GM18868 (cell line): ENCODE data around the gene ZNF286A.
A peak's percentile ranks its signal among the peaks of the same experiment; 100 is the strongest.
"Not testable (repeated sequence)": the region's sequence is repeated elsewhere in the genome, so short reads cannot be mapped to it uniquely, and the experiment has no call there.

Experiments
- ATAC-seq: cut with Tn5 transposase; IDR thresholded peaks from one replicate; pipeline ENCODE4 v1.9.1; 2021; ENCODE audit warnings: mild to moderate bottlenecking, moderate library complexity; ENCODE audit not compliant: unreplicated experiment

Gene ZNF286A

DNA sequence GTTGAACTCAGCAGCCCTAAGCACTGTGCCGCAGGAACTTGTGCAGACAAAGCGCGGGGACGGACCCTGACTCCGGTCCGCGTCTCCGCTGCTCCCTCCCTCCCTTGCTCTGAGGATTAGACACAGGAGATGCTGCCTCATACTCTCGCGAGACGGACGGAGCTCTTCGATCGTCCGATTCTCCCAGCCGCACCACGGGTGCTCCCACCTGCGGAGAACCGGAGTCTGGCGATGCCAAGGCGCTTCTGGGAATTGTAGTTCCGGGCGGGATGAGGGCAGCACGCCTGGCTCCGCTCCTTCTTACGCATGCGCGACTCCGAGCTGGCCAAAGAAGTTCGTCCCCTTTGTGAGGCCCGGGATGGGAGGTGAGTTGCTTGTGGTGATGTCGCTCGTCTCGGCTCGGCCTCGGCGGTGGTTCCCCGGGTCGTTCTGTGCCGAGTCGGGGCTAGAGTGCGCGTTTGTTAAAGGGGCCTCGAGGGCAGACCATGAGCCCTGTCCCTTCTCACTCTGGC lies at the start of gene ZNF286A:
TSS of gene ZNF286A (plus strand) at position 340 of the 512 bp plus-strand sequence. CDS start 578 bp downstream, outside the sequence.
- ATAC-seq = peak; percentile 96

DNA sequence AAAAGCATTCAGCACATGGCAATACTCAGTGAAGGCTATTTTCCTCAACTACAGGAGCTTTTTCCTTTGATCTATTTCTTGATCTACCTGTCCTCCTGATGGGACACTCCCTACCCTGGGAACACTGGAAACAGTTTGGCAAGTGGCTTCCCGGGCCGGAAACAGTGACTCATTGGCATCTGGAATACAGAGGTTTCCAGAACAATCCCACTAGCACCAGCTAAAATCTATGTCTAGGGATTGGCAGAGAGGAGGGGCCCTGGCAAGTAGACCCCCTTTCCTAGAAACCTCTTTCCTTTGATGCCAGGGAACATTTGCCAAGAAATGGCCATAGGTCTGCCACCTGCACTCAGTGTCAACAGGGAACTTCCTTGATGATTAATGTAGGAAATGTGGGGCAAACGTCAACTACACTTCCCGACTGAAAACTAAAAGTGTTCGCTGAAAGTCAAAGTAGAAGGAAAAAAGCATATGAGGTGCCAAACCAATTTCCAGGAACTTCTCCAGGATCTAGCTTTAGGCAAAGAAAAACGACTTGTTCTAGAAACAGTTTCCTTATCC lies 49.6 kb upstream of the ZNF286A start:
- no peak for ATAC-seq

DNA sequence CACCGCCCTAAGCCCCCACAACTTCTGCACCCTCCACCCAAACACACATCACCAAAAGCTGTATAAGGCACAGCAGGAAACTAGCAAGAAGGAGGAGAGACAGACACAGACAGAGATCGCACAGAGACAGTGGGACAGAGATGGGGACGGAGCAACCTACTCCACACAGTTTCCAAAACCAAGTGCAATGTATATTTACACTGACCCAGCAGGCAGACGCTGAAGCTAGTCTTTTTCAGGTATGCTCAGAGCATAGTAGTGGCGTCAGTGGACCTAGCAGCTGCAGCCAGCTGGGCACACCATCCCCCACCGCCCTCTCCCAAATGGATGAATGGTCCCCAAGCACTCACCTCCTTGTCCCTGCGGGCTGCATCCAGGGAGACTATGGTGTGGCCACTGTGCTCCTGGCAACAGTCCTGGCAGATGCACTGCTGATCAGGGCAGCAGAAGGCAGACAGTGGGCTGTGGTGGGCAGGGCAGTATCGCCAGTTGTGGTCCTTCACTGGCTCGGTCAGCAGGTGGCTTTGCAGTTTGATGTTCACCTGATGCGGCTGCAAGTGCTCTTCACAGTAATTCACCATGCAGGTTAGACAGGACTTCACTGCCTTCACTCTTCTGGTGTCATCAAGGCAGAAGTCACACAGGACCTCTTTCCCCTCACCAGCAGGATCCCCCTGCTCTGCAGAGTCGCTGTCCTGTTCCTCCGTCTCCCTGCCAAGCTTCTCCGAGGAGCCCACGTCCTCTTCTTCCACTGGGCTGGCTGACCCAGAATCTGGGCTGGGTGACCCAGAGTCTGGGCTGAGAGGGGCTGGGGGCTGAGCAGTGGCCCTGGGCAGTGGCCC lies 48.6 kb upstream of the ZNF286A start:
- no peak for ATAC-seq

DNA sequence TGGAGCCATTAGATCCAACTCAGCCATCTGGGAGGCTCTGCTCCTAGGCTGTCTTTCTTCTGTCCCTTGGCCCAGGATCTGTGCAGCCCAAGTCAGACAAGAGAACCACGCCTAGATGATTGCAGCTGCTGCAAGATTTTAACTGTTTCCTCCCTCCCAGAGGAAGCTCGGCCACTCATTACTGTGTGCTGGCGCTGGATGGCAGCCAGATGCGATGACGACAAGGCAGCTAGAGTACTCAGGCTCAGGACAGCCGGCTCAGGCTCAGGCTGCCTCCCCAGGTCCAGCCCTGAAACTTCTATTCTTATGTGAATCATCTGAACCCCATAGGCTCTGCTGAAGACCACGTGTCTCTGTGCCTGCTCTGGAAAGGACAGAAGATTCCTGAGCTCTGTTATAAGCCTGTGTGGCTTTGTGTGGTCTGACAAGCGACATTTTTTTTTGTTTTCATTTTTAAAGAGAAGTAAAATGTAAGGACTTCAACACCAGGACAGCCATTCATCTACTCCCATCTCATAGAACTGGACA lies 47.9 kb upstream of the ZNF286A start:
- peak; percentile 80 for ATAC-seq

DNA sequence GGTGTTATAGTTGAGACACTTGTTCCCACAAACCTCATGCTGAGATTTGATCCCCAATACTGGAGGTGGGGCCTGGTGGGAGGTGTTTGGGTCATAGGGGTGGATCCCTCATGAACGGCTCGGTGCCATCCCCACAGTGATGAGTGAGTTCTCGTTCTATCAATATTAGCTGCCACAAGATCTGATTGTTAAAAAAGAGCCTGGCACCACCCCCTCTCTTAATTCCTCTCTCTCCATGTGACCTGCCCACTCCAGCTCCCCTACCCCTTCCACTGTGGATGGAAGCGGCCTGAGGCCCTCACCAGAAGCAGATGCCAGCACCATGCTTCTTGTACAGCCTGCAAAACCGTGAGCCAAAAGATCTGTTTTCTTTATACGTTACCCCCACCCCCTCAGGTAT lies 46.6 kb upstream of the ZNF286A start:
- ATAC-seq = no peak

DNA sequence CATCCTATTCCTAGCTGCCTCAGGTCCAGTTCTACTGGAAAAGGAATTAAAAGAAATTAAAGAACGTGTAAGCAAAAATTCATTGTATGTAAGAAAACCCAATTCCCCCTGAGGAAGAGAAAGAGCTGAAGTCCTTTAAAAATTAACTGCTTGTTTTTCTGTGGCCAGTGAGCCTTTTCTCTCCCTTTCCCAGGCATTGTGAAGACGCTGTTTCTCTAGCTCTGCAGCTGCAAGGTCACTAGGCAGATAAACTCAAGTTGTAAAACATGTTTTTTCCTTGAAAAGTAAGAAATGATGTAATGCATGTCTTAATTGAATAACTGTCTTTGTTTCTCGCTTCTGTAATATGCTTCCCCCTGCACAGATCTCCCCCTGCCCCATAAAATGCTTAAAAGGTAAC lies 45.2 kb upstream of the ZNF286A start:
- ATAC-seq = not testable (repeated sequence)

DNA sequence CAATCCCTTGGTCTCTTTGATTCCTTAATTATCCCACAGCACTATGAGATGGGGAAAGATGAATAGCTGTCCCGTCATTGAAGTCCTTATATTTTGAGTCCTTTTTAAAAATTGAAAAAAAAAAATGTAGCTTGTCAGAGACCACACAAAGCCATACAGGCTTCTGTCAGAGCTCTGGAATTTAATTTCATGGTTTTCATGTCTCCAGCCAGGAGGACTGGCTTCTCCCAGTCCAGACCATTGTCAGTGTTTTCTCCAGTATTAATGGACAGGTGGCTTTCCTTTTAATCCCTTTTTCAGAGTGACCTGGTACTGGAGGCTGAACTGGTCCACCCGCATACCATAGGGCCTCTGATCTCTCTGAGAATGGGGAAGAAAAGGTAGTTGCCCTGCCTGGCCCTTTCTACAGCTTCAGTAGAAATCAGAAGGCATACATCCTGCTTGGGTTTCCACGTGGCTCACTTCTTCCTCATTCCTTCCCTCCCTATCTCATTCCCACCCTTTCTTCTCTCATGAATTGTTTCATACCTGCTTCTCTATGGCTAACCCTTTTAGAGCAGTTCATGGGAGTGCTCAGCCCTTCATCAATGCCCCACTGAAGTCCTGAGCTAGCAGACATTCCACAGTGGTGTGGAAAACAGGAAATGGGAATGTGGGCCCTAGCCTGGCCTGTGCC lies 44.5 kb upstream of the ZNF286A start:
- no peak for ATAC-seq

DNA sequence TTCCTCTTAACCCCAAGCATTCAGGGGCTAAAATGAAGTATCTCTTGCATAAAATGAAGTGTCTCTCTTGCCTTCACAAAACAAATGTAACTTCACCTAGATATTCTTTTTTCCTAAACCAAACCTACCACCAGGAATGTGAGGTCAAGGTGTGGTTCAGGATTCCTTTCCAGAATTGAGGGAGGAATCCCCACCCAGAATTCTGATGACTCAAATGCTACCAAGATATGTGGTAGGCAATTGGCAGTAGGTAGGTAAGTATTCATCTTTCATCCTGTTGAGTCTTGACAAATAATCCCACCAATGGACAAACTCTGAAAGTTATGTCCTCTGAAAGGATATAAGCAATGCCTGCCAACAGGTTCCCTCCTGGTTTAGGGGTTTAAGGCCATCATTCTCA lies 41.7 kb upstream of the ZNF286A start:
- ATAC-seq = no peak

DNA sequence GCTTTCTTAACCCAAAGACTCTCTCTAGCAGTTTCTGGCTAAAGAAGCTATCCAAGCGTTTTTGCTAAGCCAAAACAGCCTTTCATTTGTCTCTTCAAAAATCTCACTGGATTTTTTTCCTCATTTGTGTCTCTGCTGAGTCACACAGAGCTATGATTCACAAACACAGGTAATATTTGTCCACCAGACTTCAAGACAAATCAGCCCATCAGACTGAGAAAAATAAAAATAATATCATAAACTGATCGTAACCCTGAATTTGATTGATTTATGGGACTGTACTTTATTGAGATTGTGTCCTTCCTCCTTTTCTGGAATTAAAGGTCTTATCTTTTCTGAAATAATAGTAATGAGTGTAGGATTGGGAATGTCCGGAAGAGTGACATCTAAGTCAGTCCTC lies 41.3 kb upstream of the ZNF286A start:
- ATAC-seq = no peak

DNA sequence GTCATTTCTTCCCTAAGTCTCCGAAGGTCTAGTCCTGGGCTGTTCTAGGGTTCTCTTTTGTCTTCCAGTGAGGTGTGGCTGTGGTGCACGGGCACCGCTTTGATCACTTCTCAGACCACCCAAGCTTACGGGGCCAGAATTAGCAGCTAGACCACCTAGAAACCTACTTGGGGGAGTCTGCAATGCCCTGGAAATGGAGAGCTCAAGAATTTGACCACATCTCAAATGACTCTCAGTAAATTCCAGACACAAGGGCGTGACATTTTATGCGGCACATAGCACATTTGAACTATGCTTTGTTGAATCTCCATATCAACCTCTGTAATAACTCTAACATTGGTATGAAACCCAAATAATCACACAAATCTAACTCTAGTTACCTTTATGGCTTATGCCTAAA lies 40.3 kb upstream of the ZNF286A start:
- ATAC-seq = no peak

DNA sequence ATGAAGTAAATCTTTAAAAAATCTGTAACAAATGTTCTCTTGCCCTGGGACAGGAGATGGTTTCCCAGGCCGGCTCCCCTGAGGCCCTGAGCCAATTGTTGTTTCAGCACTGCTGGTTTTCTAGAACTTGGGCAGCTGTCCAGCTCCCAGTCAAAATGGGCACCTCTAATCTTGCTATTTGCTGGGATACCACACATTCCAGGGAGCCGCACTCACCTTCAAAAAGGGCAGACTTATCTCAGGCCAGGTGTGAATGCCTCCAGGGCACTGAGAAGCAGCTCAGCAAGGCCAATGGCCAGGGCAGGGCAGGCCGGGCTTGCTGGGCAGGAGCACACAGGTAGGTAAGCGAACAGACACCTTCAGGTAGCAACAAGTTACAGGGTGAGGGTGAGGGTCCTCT lies 39.9 kb upstream of the ZNF286A start:
- ATAC-seq = no peak

DNA sequence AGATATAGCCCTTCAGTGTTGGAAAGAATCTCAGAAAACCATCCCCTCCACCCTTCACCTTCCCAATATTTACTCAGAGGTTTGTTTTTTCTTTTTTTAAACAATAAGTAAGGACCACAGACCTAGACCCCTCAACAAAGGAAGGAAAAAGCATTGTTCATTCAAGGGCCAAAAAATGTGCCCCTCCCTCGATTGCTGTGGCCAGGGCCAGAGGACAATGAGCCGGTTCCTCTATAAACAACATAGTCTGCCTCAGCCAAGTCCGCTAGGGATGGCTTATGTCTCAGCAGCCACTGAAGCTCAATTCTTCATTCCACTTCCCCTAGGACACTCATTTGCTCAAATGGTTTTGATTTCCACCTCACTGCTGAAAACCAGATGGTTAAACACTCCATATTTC lies 39.5 kb upstream of the ZNF286A start:
- no peak for ATAC-seq

DNA sequence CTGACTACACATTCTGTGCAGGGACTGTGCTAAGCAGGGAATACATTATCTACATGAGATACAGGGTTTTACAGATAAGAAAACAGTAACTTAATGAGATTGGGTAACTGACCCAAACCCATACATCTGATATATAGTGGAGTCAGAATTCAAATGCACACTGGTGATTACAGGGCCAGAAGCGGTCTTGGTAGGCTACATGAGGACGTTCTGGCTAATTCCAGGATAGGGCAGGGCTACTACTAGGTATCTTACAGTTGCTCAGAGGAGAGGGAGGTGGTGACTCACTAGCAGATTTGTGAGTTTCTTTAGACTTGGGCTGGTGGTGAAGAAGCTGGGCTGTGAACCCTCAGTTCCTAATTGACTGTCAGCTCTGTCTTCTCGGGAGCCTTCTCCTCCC lies 36.9 kb upstream of the ZNF286A start:
- no peak for ATAC-seq

DNA sequence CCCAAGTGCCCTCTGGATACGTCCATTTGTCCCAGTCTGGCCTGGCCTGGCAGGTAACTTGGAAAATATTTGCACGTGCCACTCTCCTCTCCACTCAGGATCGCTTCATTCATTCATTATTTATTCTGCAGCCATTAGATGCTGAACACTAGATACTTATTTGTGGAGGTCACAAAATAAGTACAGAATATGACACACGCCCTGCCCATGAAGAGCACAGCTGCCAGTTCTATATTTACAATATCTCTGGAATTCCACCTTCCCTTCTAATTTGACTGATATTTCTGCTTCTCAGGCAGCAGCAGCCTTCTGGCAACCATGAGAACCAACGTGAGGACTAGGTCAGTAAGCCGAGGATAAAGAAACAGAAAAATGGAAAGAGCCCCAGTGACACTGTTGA lies 36.4 kb upstream of the ZNF286A start:
- no peak for ATAC-seq

DNA sequence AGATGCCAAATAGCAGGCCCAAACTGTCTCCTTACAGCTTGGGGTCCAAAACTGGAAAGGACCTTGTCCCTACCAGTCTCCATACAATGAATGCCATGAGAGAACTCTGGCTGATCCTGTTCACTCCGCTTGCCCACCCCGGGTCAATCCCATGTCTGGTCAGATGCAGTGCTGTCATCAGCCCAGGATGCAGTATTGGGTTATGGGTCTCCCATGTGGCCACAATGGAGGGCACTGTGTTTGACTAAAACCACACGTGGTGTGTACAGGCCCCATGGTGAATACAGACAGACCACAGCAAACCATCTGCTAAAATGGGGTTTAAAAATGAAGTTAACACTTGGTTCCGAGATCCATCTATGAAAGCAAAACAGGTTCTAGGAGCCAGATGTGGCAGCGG lies 35.9 kb upstream of the ZNF286A start:
- ATAC-seq = no peak

DNA sequence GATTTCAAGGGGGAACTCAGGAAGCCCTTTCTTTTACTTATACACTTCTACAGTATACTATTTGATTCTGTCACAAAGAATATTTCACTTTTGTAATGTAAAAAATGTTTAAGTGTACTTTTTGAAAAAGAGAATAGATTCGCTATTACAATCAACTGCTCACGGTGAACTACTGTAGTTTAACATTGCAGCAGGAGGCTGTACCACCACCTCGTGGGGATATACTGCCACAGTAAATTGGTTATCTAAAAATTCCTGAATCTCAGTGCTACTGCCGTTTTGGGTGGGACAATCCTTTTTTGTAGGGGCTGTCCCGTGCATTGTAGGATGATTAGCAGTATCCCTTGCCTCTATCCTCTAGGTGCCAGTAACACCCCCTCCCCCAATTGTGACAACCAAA lies 30.0 kb upstream of the ZNF286A start:
- ATAC-seq = not testable (repeated sequence)

DNA sequence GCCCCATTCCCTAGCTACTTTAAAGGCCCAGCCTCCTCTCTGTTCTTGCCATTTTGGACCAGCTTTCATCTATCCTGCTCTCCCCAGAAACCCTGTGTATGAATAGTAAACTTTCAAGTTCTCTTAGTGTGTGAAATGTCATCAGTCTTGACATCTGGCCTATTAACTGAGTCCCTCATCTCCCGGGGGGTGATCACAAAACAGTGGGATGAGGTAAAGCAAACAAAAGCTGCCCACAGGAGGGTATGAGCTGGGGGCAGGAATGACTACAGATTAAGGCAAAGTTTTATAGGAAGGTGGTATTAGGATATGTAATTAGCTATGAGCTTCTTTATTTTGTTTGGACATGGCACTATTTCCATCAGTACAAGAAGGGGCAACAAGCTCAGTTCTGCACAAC lies 24.9 kb upstream of the ZNF286A start:
- ATAC-seq = not testable (repeated sequence)

DNA sequence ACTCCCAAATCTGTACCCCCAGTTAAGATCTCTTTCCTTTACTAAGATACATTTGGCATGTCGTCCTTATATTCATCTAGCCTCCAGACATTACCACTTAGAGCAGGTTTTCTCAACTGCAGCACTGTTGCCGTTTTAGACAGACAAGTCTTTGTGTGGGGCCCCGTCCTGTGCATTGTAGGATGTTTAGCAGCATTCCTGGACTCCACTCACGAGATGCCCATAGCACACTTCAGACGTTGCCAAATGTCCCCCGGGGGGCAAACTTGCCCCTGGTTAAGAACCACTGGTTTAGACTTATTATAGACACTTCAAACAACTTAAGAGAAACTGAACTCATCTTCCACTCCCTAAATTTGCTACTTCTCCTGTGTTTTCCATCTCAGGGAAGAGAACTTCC lies 23.6 kb upstream of the ZNF286A start:
- ATAC-seq = not testable (repeated sequence)

DNA sequence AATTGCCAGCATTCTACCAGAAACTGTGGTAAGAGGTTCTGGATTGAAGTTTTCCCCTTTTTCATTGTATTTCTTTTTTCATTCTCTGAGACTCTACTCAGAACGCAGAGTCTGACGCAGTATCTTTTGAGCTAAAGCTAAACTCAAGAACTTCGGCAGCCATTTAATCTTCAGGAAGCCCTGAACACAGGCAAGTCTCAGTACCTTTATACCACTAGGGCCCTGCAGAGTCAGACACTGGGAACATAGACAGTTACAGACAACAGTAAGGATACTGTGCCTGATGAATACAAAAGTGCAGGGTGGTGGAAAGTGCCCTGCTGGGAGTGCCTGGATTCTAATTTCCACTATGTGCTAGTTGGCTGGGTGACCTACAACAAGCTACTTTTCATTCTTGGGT lies 16.4 kb upstream of the ZNF286A start:
- ATAC-seq = not testable (repeated sequence)

DNA sequence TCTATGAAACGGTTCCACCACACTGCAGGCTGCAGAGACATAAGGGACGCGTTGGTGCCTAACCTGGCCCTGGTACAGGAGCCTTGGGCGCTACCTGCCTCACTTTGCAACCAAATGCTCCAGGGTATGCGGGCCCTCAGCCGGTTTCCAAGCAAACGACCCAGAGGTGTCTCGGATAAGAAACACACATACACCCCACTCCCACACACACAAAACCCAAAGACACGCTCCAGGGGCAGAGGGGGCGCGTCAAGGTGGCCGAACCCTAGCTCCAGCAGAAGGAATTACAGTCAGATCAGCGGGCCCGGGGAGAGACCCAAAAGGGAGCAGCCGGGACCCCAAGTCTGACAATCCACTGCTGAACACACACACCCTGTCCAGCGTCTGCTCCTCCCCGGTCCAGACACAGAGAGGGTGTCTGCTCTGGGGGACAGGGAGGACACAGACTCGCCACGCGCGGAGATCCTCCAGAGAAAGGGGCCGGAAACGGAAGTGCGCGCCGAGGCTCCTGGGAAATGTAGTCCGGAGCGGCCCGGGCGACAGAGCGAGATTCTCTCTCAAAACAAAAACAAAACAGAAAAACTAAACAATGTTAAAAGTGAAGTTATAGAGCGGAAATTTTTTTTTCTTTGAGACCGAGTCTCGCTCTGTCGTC lies 15.6 kb upstream of the ZNF286A start, which contains the start of gene TRIM16:
TSS of gene TRIM16 (minus strand) at position 488 of the 655 bp plus-strand sequence. CDS start 32,702 bp downstream, outside the sequence.
- ATAC-seq = peak; percentile 90

DNA sequence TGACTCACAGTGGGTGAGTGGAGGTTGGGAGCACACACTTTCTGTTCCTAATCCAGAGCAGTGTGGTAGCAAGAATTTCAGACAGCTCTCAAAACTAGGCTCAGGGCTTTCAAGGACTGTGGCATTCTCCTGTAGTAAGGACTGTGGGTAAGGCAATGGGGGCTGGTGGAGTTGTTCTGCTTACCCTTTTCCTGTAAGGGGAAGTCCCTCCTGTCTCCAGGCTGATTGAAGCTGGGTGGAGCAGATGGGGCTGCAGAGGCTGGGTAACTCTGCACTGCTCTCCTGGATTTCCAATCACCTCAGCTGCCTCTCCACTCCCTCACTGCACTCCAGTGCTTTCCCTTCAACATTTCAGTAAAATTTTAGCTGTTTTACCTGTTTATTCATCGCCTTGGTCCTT lies 12.1 kb upstream of the ZNF286A start:
- not testable (repeated sequence) for ATAC-seq
